ENCODE data around the gene COL5A1.

- TF ChIP-seq, protein P1, sequence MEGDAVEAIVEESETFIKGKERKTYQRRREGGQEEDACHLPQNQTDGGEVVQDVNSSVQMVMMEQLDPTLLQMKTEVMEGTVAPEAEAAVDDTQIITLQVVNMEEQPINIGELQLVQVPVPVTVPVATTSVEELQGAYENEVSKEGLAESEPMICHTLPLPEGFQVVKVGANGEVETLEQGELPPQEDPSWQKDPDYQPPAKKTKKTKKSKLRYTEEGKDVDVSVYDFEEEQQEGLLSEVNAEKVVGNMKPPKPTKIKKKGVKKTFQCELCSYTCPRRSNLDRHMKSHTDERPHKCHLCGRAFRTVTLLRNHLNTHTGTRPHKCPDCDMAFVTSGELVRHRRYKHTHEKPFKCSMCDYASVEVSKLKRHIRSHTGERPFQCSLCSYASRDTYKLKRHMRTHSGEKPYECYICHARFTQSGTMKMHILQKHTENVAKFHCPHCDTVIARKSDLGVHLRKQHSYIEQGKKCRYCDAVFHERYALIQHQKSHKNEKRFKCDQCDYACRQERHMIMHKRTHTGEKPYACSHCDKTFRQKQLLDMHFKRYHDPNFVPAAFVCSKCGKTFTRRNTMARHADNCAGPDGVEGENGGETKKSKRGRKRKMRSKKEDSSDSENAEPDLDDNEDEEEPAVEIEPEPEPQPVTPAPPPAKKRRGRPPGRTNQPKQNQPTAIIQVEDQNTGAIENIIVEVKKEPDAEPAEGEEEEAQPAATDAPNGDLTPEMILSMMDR (IDR thresholded peaks at IDR 0.05): no peak
- TF ChIP-seq POLR2A (IDR thresholded peaks at IDR 0.05) (no peak), EP300 (IDR thresholded peaks at IDR 0.05) (no peak), POLR2AphosphoS5 (IDR thresholded peaks at IDR 0.05) (no peak)
Measured at GRCh38 chr9:134618833-134619447, 22.7 kb upstream of the COL5A1 start.

Measured in upper lobe of left lung (tissue), 4 donors.